Uterus (tissue), 4 donors: Measurements from ENCODE around the gene CASZ1. TPM values are rescaled to one million over a fixed set of nuclear protein-coding genes. Genes with fewer than 3 reads are reported as not detected.

Experiments used
- DNase-seq, 2 donors: peaks; one replicate each; pipeline ENCODE4 v3.0.0-alpha.2; 2019 to 2020
- H3K27ac ChIP-seq, 2 donors: fragments of 200-600 bp; sonication (generic); 1 replicate in 1 of 2; 2 replicates in 1 of 2; pipeline ENCODE4 v1.5.1; 2016 to 2018
- H3K27me3 ChIP-seq, 2 donors: fragments of 200-600 bp; sonication (generic); one replicate each; pipeline ENCODE4 v1.5.1; 2018 to 2019; ENCODE audit warnings: control low read depth in 1 of 2
- H3K36me3 ChIP-seq, 2 donors: fragments of 200-600 bp; sonication (generic); one replicate each; pipeline ENCODE4 v1.5.1; 2019; ENCODE audit warnings: control low read depth in 1 of 2
- H3K4me1 ChIP-seq, 2 donors: fragments of 200-600 bp; sonication (generic); one replicate each; pipeline ENCODE4 v1.5.1; 2018 to 2019; ENCODE audit warnings: control low read depth in 1 of 2
- H3K4me3 ChIP-seq, 2 donors: fragments of 200-600 bp; sonication (generic); 1 replicate in 1 of 2; 2 replicates in 1 of 2; pipeline ENCODE4 v1.5.1; 2018 to 2019; ENCODE audit warnings: mild to moderate bottlenecking in 1 of 2
- H3K9me3 ChIP-seq, 2 donors: fragments of 200-600 bp; sonication (generic); one replicate each; pipeline ENCODE4 v1.5.1; 2019; ENCODE audit warnings: control low read depth in 1 of 2
- CTCF ChIP-seq, 4 experiments: fragments of 200-600 bp in 2 of 4; fragments of 450-650 bp in 2 of 4; sonication (generic) in 2 of 4; IDR thresholded peaks; one replicate each; pipeline ENCODE4 v1.5.1; 2016 to 2019; ENCODE audit warnings: antibody characterized with exemption in 4 of 4, mild to moderate bottlenecking in 2 of 4, moderate library complexity in 1 of 4
- POLR2A ChIP-seq, 2 donors: fragments of 450-650 bp; IDR thresholded peaks; one replicate each; pipeline ENCODE4 v1.6.1; 2016; ENCODE audit warnings: antibody characterized with exemption in 2 of 2, mild to moderate bottlenecking in 1 of 2, moderate library complexity in 1 of 2
- intact Hi-C: fragments of 100-400 bp; cut with DNase I; formaldehyde crosslinking; loops from one replicate; pipeline ENCODE4 v1.15.1; 2023; ENCODE audit warnings: low total_unique reads
- total RNA-seq, 4 donors: library from RNA; depleted of rRNA in 3 of 4; stranded (reverse); fragments of >200 nt in 3 of 4; gene quantifications; one replicate each; pipeline versions ENCODE4 v1.1.0 to v1.2.4, GENCODE V29; 2014 to 2023
- donor health status: DM: yes; HTN: yes; CAD: no.

CASZ1 gene
- total RNA-seq, 4 donors from 2014 or later: 0.59 to 49.2 (median 3.9) TPM

- Histone ChIP-seq H3K27me3 (no peaks in the 10 kb centered on the region), H3K4me3 (no peak overlapping the region), H3K4me1 (no peaks in the 10 kb centered on the region), H3K27ac (no peak overlapping the region), H3K9me3 (no peaks in the 10 kb centered on the region), H3K36me3 (no peaks in the 10 kb centered on the region)
- intact Hi-C loops: no loop called here
- TF ChIP-seq POLR2A (IDR thresholded peaks at IDR 0.05) (no peak), CTCF (IDR thresholded peaks at IDR 0.05) (no peak)
- no peak for DNase-seq
Observed at GRCh38 chr1:10782491-10783244, 13.8 kb downstream of the CASZ1 start.

GRCh38 chr1:10781137-10781536 lies 15.3 kb downstream of the CASZ1 start:
- no peaks in the 10 kb centered on the region for H3K9me3 ChIP-seq
- no peaks in the 10 kb centered on the region for H3K36me3 ChIP-seq
- intact Hi-C loops: no loop called here
- TF ChIP-seq CTCF (IDR thresholded peaks at IDR 0.05): no peak
- no peak overlapping the region for H3K4me3 ChIP-seq
- DNase-seq: no peak
- H3K27me3 ChIP-seq: no peaks in the 10 kb centered on the region
- no peaks in the 10 kb centered on the region for H3K4me1 ChIP-seq
- H3K27ac ChIP-seq: no peak overlapping the region

GRCh38 chr1:10779841-10780240 lies 16.6 kb downstream of the CASZ1 start:
- intact Hi-C loops: no loop called here
- no peak overlapping the region for H3K4me3 ChIP-seq
- no peaks in the 10 kb centered on the region for H3K4me1 ChIP-seq
- no peak overlapping the region for H3K27ac ChIP-seq
- no peaks in the 10 kb centered on the region for H3K9me3 ChIP-seq
- H3K36me3 ChIP-seq: no peaks in the 10 kb centered on the region
- H3K27me3 ChIP-seq: no peaks in the 10 kb centered on the region
- TF ChIP-seq POLR2A (IDR thresholded peaks at IDR 0.05) (no peak), CTCF (IDR thresholded peaks at IDR 0.05) (no peak)
- DNase-seq: no peak

GRCh38 chr1:10779201-10779600 lies 17.2 kb downstream of the CASZ1 start:
- intact Hi-C loops: no loop called here
- TF ChIP-seq POLR2A (IDR thresholded peaks at IDR 0.05) (no peak), CTCF (IDR thresholded peaks at IDR 0.05) (no peak)
- Histone ChIP-seq H3K9me3 (no peaks in the 10 kb centered on the region), H3K27ac (no peak overlapping the region), H3K36me3 (no peaks in the 10 kb centered on the region), H3K4me1 (no peaks in the 10 kb centered on the region), H3K27me3 (no peaks in the 10 kb centered on the region), H3K4me3 (no peak overlapping the region)
- no peak for DNase-seq

- H3K4me3 ChIP-seq: no peak overlapping the region
- DNase-seq: no peak
- no peak for TF ChIP-seq POLR2A (IDR thresholded peaks at IDR 0.05)
- TF ChIP-seq CTCF (IDR thresholded peaks at IDR 0.05): no peak
- H3K27me3 ChIP-seq: no peaks in the 10 kb centered on the region
- H3K4me1 ChIP-seq: no peaks in the 10 kb centered on the region
- H3K36me3 ChIP-seq: no peaks in the 10 kb centered on the region
- intact Hi-C loops: no loop called here
- no peak overlapping the region for H3K27ac ChIP-seq
- H3K9me3 ChIP-seq: no peaks in the 10 kb centered on the region
Observed at GRCh38 chr1:10778640-10779039, 17.8 kb downstream of the CASZ1 start.
